Hippocampal formation (tissue), 2 donors: Measurements from ENCODE around the gene HOXA11.

Experiments
- DNase-seq, 2 donors: peaks; one replicate each; lab custom pipeline; 2025; lab: John Stamatoyannopoulos, UW

Gene HOXA11

DNA sequence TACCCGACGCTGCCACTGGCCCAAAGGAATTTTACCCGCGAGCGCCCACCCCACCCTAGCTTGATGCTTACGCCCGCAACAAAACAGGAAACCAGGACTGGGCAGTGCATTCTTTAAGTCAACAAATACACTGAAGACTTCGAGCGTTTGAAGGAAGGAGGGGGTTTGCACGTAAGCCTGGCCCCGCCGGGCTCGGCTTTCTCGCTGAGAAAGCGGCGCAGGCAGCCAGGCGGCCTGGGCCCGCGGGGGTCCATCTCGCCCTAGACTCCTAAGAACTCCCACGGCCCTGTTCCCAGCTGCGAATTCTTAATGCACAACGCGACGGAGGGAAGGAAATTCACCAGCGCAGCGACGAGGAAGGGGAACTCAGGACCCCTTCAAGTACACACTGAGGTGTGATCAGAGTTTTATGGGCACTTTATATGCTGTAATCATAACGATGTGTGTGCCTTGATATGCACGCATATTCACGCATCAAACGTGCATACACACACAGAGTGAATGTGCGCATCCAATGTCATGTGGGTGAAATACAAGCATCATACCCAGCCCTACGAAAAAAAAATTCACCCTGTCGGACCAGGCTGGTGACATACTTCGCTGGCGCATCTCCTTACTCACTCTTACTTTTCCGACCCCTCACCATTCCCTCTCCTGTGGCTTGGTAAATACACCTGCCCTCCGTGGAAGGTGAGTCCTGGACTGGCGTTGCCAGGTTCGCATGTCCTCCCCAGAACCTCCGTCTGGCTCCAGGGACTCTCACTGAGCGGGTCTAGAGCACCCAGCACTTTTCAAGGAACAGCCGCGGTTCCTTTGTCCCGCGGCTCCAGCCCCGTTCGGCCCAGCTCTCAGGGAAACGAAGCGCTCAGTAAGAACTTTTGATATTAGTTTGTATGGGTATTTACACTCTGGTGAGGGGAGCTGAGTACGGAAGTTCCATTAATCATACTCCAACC is 20.6 kb upstream of the HOXA11 start:
- DNase-seq = no peak

DNA sequence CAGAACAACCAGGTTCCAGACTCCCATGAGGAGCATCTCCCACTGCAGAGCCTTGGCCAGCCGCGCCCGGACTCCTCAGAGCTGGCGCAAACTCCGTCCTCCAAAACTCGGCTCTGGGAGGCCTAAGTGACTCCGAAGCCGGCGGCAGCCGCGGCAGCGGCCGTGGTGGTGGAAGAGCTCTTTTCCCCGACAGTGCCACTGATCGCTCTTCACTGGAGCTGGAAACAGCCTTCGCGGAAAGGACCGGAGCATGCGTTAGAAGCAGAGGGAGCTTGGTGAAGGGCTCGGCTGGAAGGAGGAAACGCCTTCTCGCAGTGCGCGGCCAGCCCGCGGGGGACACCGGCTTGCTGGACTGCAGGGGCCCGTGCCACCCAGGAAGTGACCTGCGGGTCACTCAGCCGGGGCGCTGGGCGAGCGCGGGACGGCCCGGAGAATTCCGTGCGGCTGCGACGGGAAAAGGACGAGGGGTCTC is 19.9 kb upstream of the HOXA11 start:
- DNase-seq = no peak

DNA sequence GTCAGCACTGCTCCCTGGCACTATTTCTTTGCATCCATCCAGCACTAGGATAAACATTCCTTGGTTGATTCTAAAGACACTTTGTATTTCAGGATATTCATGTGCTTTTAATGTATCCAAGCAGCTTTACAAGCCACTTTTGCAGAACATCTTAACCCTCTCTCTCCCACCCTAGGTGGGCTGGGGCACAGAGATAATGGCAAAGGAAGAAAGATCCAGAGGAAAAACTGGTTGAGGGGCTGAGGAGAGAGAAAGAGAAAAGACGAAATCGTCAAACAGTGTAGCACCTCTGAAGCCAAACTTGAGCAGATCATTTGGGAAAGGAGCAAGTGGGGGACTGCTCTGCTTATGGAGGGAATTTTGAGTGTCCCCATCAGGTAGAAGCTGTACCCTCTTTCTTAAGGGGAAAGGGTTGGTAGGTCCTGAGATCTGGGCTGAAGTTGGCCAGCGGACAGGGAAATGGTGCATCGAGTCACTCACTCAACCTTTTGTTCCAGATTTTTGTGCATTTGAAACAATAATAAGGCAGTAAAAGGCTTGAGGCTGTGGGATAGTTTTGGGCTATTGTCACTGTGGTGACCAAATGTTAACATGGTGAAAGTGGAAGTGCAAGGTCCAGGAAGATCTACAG is 19.0 kb upstream of the HOXA11 start:
- DNase-seq = no peak

DNA sequence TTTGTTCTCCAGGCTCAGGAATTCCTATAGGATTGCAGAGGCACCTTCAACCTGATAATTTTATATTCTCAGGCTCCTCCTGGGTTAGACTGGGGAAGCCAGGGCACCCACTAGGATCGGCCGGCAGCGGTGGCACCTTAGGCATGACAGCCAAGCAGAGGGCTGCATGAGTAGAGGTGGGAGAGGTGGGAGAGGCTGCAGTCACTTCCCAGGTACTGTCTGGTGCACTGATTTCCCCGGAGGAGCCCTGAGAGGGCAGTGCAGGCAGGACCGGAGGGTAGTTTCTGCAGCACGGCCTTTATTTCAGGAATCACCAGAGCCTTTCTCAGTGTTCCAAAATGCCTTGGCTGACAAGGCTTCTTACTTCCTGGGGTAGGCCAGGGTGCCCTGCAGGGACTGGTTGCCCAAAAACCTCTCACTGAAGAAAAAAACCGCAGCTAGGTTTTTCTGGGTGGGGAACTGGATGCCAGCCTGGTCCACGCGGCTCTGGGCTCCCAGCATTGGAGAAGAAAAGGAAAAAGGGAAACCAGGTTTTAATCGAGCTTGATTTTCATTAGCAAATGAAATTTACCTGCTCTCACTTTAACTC is 18.4 kb upstream of the HOXA11 start:
- no peak for DNase-seq

DNA sequence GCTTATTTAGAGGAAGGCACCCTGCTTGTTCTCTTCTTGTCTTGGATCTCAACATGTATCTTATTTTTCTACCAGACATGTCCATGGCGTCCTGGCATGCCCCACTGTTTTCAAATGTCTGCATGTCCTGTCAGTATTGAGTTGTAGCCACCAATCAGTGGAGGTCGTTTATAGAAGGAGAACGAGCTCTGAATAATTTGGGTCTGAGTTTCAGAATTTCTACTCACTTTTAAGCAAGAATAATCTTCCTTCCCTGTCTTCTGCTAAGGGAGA is 17.8 kb upstream of the HOXA11 start:
- no peak for DNase-seq

- no peak for DNase-seq
Observed at GRCh38 chr7:27202018-27202861, 17.2 kb upstream of the HOXA11 start.

- DNase-seq = no peak
Observed at GRCh38 chr7:27201580-27202017, 16.6 kb upstream of the HOXA11 start.

DNA sequence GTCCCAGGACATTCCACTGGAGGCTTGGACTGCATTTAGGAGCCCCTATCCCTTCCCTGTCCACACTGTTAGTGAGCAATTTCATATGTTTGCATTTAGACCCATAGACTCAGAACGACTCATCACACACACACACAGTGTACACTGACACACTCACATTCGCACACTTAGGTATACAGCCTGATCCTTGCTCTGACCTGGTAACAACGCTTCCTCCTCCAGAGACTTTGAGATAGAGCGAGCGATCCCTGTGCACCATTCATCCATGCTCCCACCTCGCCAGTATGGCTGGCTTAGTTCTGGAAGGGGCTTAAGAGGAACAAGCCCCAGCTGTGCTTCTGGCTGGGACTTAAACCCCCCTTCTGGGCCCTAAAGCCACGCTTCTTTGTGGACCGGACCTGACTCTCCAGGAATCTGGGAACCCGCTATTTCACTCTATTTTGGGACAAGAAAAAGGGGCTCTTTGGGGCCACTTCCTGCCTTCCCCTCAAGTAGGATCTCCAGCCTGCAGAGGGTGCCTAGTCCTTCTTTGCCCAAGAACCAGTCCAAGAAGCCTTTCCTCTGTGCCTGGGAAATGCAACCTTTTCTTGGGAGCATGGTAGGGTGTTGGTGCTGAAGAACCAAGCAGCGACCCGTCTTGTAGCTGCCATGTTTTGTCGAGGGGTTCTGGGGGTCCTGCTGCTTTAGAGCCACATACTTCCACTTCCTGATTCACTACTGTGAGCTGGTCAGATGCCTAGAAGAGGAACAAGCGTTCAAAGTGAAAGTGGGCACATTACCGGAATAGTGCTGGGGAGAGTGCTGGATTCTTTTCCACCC is 15.9 kb upstream of the HOXA11 start:
- DNase-seq = no peak

GRCh38 chr7:27199849-27200760 is 15.1 kb upstream of the HOXA11 start, which contains the start of gene HOXA13:
Gene HOXA13, minus strand, starts transcription at chr7:27200091. Its CDS starts 14 bp downstream, at chr7:27200077.
- no peak for DNase-seq

DNA sequence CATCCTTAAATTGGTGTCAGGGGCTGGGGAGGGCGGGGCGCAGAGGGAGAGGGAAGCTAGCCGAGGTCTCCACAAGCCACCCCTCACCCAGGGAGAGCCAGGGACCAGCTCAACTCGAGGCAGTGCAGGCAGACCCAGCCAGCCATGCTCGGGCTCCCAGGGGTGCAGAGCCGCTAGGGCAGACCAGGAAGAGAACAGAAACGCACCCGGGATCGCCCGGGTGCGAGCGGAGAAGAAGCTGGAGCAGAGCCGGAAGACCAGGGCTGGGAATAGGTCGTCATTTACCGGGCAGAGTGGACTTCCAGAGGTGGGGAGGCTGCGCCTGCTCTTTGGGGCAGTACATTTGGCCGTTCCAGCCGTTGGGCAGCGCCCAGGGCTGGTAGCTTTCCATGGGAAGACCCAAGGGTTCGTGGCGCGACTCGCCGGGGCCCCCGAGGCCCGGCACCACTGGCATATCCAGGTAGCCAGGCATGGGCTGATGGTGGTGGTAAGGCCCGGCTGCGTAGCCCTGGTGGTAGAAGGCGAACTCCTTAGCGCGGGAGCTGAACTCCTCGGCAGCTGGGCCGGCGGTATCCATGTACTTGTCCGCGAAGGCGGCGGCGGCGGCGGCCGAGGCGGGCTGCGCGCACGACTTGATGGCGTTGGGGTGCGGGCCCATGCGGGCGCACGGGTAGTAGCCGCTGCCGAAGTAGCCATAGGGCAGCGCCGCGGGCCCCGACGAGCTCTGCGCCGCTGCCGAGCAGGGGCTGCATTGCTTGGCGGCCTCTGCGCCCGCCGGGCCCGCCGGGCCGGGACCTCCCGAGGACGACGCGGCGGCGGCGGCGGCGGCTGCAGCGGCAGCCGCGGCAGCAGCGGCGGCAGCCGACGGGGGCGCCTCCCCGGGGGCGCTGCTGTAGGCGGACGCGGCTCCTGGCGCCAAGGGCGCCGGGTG is 14.1 kb upstream of the HOXA11 start:
- DNase-seq = no peak

GRCh38 chr7:27198138-27198841 is 13.3 kb upstream of the HOXA11 start:
- DNase-seq = no peak

DNA sequence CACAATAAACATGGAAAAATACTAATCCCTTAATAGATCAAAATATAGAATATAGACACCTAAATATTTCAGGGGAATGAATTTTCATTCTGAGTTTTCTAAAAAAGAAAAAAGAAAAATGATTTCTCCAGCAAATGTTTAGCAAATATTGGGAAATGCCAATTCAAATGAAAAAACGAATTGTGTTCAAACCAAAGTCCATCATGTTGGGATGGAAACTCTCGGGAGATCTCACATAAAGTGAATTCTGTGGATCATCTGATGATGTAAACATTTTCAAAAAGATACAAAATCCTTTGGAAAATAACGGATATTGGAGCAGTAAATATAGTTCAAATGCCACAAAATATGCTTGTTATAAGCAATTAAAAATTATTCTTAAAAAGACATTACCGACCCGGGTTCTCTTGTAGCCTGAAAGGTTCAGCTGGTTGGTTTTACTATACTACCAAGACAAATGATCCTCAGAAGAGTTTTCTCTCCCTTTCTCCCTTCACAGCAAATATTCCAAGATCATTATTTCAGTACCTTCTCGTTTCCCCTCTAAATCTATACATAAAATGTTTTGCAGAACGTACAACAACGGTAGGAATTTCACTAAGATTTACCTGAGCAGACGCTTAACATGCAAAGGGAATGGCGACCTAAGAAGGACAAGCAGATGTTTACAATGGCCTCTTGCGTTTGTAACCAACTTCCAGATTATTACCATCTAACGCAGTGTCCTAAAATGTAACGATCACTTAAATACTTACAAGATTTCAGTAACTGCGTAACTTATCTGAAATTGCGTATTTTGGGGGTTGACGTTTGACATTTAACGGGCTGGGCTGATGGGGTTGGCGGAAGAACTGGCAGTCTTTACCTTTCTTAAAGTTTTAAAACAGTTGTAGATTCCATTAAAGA is 12.4 kb upstream of the HOXA11 start:
- no peak for DNase-seq

DNA sequence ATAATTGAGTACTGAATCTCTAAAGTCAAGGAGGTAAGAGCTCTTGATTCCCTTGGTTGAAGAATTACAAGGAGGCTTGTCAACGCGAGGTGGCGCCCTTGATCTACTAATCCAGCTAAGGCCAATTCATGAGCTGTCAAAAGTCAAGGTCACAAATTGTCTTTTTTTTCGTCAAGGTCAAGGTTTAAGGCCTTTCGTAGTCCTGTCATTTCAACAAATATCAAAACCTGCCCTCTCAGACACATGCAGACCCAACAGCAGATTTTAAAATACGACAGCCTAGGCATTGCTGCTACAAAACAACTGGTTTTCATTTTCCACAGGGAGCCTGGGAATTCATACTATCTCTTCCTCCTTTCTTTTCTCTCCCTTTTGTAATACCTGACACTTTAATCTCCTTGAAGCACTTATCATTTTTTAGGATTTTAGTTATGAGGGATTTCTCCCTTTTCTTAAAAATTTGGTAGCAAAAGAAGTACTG is 11.3 kb upstream of the HOXA11 start:
- DNase-seq = peak in 1 of 2 donors; percentile 59

GRCh38 chr7:27194686-27195379 is 9.8 kb upstream of the HOXA11 start:
- no peak for DNase-seq

DNA sequence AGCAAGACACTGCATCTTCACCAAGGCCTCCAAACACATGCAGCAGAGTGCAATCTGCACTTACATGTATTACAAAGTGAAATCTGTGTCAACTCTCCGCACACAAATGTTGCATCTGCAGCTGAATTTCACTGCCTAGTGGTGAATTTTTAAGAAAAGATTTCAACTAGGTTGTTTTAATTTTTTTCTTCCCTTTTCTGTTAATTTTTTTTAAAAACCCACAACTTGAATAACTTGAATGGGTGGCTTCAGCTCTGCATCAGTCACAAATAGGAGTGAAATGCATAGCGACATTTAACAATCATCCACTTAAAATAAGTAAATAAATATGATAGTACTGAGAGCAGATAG is 8.9 kb upstream of the HOXA11 start:
- no peak for DNase-seq

- DNase-seq = no peak
Observed at GRCh38 chr7:27193335-27194001, 8.4 kb upstream of the HOXA11 start.
